ENCODE data around the gene CD1C.

- no peak for TF ChIP-seq CTCF (IDR thresholded peaks at IDR 0.05; ENCODE audit: low read depth, low read length)
- TF ChIP-seq POLR2A (IDR thresholded peaks at IDR 0.05; ENCODE audit: extremely low read depth, insufficient read length), result no peak
- no peak for TF ChIP-seq MAX (IDR thresholded peaks at IDR 0.05; ENCODE audit: low read depth, low read length)
Measured at GRCh38 chr1:158331481-158332150, 41.9 kb downstream of the CD1C start, which contains the start of gene CD1B.

All from NB4 (cell line).